ENCODE results near the gene RIPPLY2. TPM values are rescaled to one million over a fixed set of nuclear protein-coding genes. Genes with fewer than 3 reads are reported as not detected.

RIPPLY2 gene
- total and polyA plus RNA-seq, 2 donors (not counting 3 experiments of a cell fraction or from before 2014, with no cell fraction given), result 0.25 to 0.53 TPM

DNA sequence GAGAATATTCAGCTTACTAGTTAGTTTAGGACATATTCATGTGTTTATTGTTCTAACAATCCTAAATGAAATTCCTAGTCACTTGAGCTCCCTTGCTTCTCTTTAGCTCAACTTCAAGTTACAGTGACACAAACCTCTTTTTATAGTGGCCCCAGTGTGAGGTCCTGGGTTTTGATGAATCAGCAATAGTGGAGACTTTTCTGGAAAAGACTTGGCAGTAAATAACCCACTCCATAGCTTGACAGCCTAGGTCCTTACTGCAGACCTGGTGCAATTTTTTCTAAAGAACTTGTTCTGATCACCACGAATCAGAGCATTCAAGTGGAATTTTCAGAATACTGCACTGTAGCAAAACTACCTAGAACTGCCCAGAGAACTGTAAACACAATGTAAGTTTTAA is 6.9 kb upstream of the RIPPLY2 start:
- Histone ChIP-seq H4K20me1 (replicated peaks; ENCODE audit: control insufficient read depth, extremely low read depth, insufficient read depth, low read length) (no peaks in the 10 kb centered on the region), H3K9me1 (replicated peaks; ENCODE audit: control insufficient read depth, extremely low read depth, insufficient read depth, low read length) (no peaks in the 10 kb centered on the region), H3K9me3 (replicated peaks; ENCODE audit: control insufficient read depth, insufficient read depth, low read length) (no peaks in the 10 kb centered on the region), H3K79me2 (ENCODE audit: control insufficient read depth, insufficient read depth, low read length) (no peaks in the 10 kb centered on the region), H3K36me3 (ENCODE audit: control insufficient read depth in 2 of 2, extremely low read depth in 1 of 2, insufficient read depth in 2 of 2, low read length in 2 of 2) (no peaks in the 10 kb centered on the region), H3K27ac (ENCODE audit: insufficient read depth, low read depth, low read length) (no peak overlapping the region), H3K4me3 (replicated peaks in 1 of 3; ENCODE audit: insufficient read depth in 1 of 3, low read depth in 1 of 3, low read length in 3 of 3) (no peak overlapping the region), H3K9ac (replicated peaks; ENCODE audit: extremely low read depth, insufficient read depth, low read length) (no peak overlapping the region), H2AFZ (ENCODE audit: low read depth, low read length) (no peak overlapping the region), H3K27me3 (ENCODE audit: control insufficient read depth in 2 of 2, insufficient read depth in 2 of 2, low read length in 2 of 2) (peaks cover 6 to 7% of the 10 kb centered on the region in 2 experiments), H3K4me2 (ENCODE audit: insufficient read depth, low read length) (no peak overlapping the region), H3K4me1 (ENCODE audit: control insufficient read depth, extremely low read depth, insufficient read depth, low read length) (no peaks in the 10 kb centered on the region)
- ChIA-PET CTCF (interaction anchor here (1.4 to 1.5 kb wide), 2 partner anchors 13 to 22 kb away, joined by 3 to 4 read pairs; partner anchors contain the start of gene CYB5R4), POLR2A (no interaction called here)
- intact Hi-C loops (cut with micrococcal nuclease), result no loop called here
- BruUV-seq (replicated peaks), result no TSS peak
- dilution Hi-C loops (cut with MboI; ENCODE audit: extremely low pct_ligation_motif_present, low sequenced_read_pairs), result no loop called here
- DNase-seq (ENCODE audit: low read depth, low spot score) (no peak), FAIRE-seq (no peak)
- no peak for TF ChIP-seq POLR2A (IDR thresholded peaks at IDR 0.05; ENCODE audit: low read depth, low read length)
- TF ChIP-seq FOS (IDR thresholded peaks at IDR 0.05; ENCODE audit: borderline replicate concordance, insufficient read depth, low read length), result no peak
- TF ChIP-seq JUN (IDR thresholded peaks at IDR 0.05; ENCODE audit: borderline replicate concordance, insufficient read depth, insufficient read length, low read depth), result no peak
- TF ChIP-seq, protein P1, sequence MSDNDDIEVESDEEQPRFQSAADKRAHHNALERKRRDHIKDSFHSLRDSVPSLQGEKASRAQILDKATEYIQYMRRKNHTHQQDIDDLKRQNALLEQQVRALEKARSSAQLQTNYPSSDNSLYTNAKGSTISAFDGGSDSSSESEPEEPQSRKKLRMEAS (IDR thresholded peaks at IDR 0.05; ENCODE audit: insufficient read depth, insufficient read length), result no peak
- no peak for TF ChIP-seq GATA2 (IDR thresholded peaks at IDR 0.05; ENCODE audit: insufficient read depth, insufficient read length, low read depth, low read length)
- TF ChIP-seq CTCF (IDR thresholded peaks at IDR 0.05; ENCODE audit: extremely low read depth in 1 of 2, insufficient read depth in 1 of 2, low read depth in 1 of 2, low read length in 2 of 2), result no peak
- no peak for TF ChIP-seq MYC (IDR thresholded peaks at IDR 0.05; ENCODE audit: low read depth, low read length)
